Nephron (organoid): ENCODE data around the gene ZPR1.

Source experiments
- H3K27ac Mint-ChIP-seq, 3 experiments: 2 replicates each; pipeline ENCODE4 v1.8.0; 2020; ENCODE audit warnings: mixed read lengths in 3 of 3, mild to moderate bottlenecking in 2 of 3, moderate library complexity in 1 of 3
- H3K27me3 Mint-ChIP-seq: 2 replicates; pipeline ENCODE4 v1.8.0; 2021; ENCODE audit warnings: low read depth, mild to moderate bottlenecking, moderate library complexity, mixed read lengths
- H3K36me3 Mint-ChIP-seq: 2 replicates; pipeline ENCODE4 v1.8.0; 2020; ENCODE audit warnings: low read depth, mixed read lengths
- H3K4me1 Mint-ChIP-seq: 2 replicates; pipeline ENCODE4 v1.8.0; 2020; ENCODE audit warnings: mixed read lengths
- H3K4me3 Mint-ChIP-seq, 3 experiments: 2 replicates each; pipeline ENCODE4 v1.8.0; 2020; ENCODE audit warnings: mild to moderate bottlenecking in 3 of 3, mixed read lengths in 3 of 3, moderate library complexity in 2 of 3
- H3K9me3 Mint-ChIP-seq: 2 replicates; pipeline ENCODE4 v1.8.0; 2020; ENCODE audit warnings: mixed read lengths
- CTCF ChIP-seq, 3 experiments: fragments of 200-600 bp; sonication (generic); IDR thresholded peaks; one replicate each; pipeline ENCODE4 v1.5.0; 2021; ENCODE audit warnings: antibody characterized with exemption in 3 of 3; ENCODE audit not compliant: unreplicated experiment in 3 of 3

Gene ZPR1

GRCh38 chr11:116729501-116730240 is 58.2 kb downstream of the ZPR1 start:
- Mint-ChIP-seq H3K4me3 (no peak overlapping the region), H3K27me3 (peaks cover 33% of the 10 kb centered on the region), H3K4me1 (peaks cover 25% of the 10 kb centered on the region), H3K27ac (no peak overlapping the region), H3K36me3 (no peaks in the 10 kb centered on the region), H3K9me3 (no peaks in the 10 kb centered on the region)
- TF ChIP-seq CTCF (IDR thresholded peaks at IDR 0.05; ENCODE audit: unreplicated experiment in 3 of 3), result no peak

GRCh38 chr11:116727990-116728389 is 59.8 kb downstream of the ZPR1 start:
- H3K4me1 Mint-ChIP-seq, result peaks cover 23% of the 10 kb centered on the region
- H3K9me3 Mint-ChIP-seq, result no peaks in the 10 kb centered on the region
- TF ChIP-seq CTCF (IDR thresholded peaks at IDR 0.05; ENCODE audit: unreplicated experiment in 3 of 3), result no peak
- H3K27ac Mint-ChIP-seq, result no peak overlapping the region
- H3K4me3 Mint-ChIP-seq, result no peak overlapping the region
- peaks cover 33% of the 10 kb centered on the region for H3K27me3 Mint-ChIP-seq
- H3K36me3 Mint-ChIP-seq, result no peaks in the 10 kb centered on the region

GRCh38 chr11:116725434-116726221 is 62.2 kb downstream of the ZPR1 start:
- no peak overlapping the region for H3K4me3 Mint-ChIP-seq
- H3K27me3 Mint-ChIP-seq, result peaks cover 33% of the 10 kb centered on the region
- H3K27ac Mint-ChIP-seq, result no peak overlapping the region
- H3K9me3 Mint-ChIP-seq, result no peaks in the 10 kb centered on the region
- TF ChIP-seq CTCF (IDR thresholded peaks at IDR 0.05; ENCODE audit: unreplicated experiment in 3 of 3), result no peak
- no peaks in the 10 kb centered on the region for H3K36me3 Mint-ChIP-seq
- H3K4me1 Mint-ChIP-seq, result peaks cover 3% of the 10 kb centered on the region

GRCh38 chr11:116724813-116725212 is 63.0 kb downstream of the ZPR1 start:
- H3K9me3 Mint-ChIP-seq, result no peaks in the 10 kb centered on the region
- TF ChIP-seq CTCF (IDR thresholded peaks at IDR 0.05; ENCODE audit: unreplicated experiment in 3 of 3), result no peak
- H3K4me1 Mint-ChIP-seq, result no peaks in the 10 kb centered on the region
- no peak overlapping the region for H3K27ac Mint-ChIP-seq
- peaks cover 33% of the 10 kb centered on the region for H3K27me3 Mint-ChIP-seq
- no peak overlapping the region for H3K4me3 Mint-ChIP-seq
- no peaks in the 10 kb centered on the region for H3K36me3 Mint-ChIP-seq
